ENCODE measurements around the gene ATP5IF1. TPM values are rescaled to one million over a fixed set of nuclear protein-coding genes. Genes with fewer than 3 reads are reported as not detected.

Gene ATP5IF1
- total RNA-seq, 1 experiment from 2014 or later = 169 TPM

- Histone ChIP-seq H3K4me1 (ENCODE audit: control insufficient read depth in 1 of 2, insufficient read depth in 2 of 2, low read length in 2 of 2) (no peaks in the 10 kb centered on the region), H3K27ac (ENCODE audit: low read depth, low read length) (no peak overlapping the region), H3K4me2 (ENCODE audit: low read length) (no peak overlapping the region), H3K9me2 (ENCODE audit: insufficient read depth) (no peaks in the 10 kb centered on the region), H3K9me3 (ENCODE audit: control insufficient read depth in 1 of 2, insufficient read depth in 1 of 2, low read depth in 1 of 2, low read length in 2 of 2) (no peaks in the 10 kb centered on the region), H3K79me2 (ENCODE audit: insufficient read depth, low read length) (peaks cover 41% of the 10 kb centered on the region), H4K20me1 (ENCODE audit: insufficient read depth) (peaks cover 4% of the 10 kb centered on the region; the same call in 1 of the 2 replicates), H3K36me3 (ENCODE audit: control insufficient read depth in 1 of 2, insufficient read depth in 2 of 2, low read length in 2 of 2) (peaks cover 23 to 25% of the 10 kb centered on the region in 2 experiments), H3K4me3 (replicated peaks in 1 of 2; ENCODE audit: low read depth in 1 of 2, low read length in 2 of 2) (no peak overlapping the region), H2AFZ (ENCODE audit: low read depth, low read length, poor library complexity, severe bottlenecking) (no peak overlapping the region), H3K9ac (ENCODE audit: low read length) (no peak overlapping the region), H3K27me3 (ENCODE audit: insufficient read depth, low read length) (no peaks in the 10 kb centered on the region)
- ChIA-PET CTCF (interaction anchor here (0.6 to 4.2 kb wide), 9 partner anchors 13 to 667 kb away, joined by 3 to 103 read pairs (median 4); partner anchors contain the start of genes ATP5IF1, EYA3 and PHACTR4), RAD21 (ENCODE audit: low non-redundant PET in 1 of 2, low total read pairs in 2 of 2, uncharacterized antibody in 2 of 2, unreplicated experiment in 2 of 2) (interaction anchor here (0.6 to 1.8 kb wide), 3 partner anchors 118 to 352 kb away, joined by 4 to 13 read pairs (median 7); no protein-coding TSS in a partner anchor), POLR2A (interaction anchor here (1.3 kb wide), 1 partner anchor 118 kb away, joined by 5 read pairs; no protein-coding TSS in a partner anchor)
- no peak for TF ChIP-seq SIN3A (IDR thresholded peaks at IDR 0.05; ENCODE audit: low read depth)
- TF ChIP-seq EZH2 (IDR thresholded peaks at IDR 0.05) = no peak
- TF ChIP-seq RAD21 (IDR thresholded peaks at IDR 0.05; ENCODE audit: low read depth) = no peak
- no peak for TF ChIP-seq EZH2phosphoT487 (IDR thresholded peaks at IDR 0.05; ENCODE audit: borderline replicate concordance)
- TF ChIP-seq ATF3 (IDR thresholded peaks at IDR 0.05) = no peak
- no peak for TF ChIP-seq ZNF274 (IDR thresholded peaks at IDR 0.05; ENCODE audit: low read depth, low read length)
- no peak for TF ChIP-seq ELF1 (IDR thresholded peaks at IDR 0.05; ENCODE audit: borderline replicate concordance, low read depth)
- TF ChIP-seq EGR1 (IDR thresholded peaks at IDR 0.05; ENCODE audit: low read depth) = no peak
- TF ChIP-seq JUND (IDR thresholded peaks at IDR 0.05) = no peak
- ATAC-seq = no peak
- BruUV-seq (replicated peaks) = TSS peak; percentile 18
- no peak for DNase-seq (ENCODE audit: low read depth, low spot score)
- intact Hi-C loops (cut with micrococcal nuclease) = loop anchor here (1.0 to 2.0 kb wide), 2 partner anchors 118 to 351 kb away; no protein-coding TSS in a partner anchor
Measured at GRCh38 chr1:28209700-28210099, 26.2 kb upstream of the ATP5IF1 start.

- BruUV-seq (replicated peaks) = no TSS peak
- intact Hi-C loops (cut with micrococcal nuclease) = no loop called here
- peaks cover 14 to 23% of the 10 kb centered on the region in 2 experiments; a peak in 3 of 4 replicates for H3K36me3 ChIP-seq (ENCODE audit: control insufficient read depth in 1 of 2, insufficient read depth in 2 of 2, low read length in 2 of 2)
Measured at GRCh38 chr1:28213315-28213714, 22.6 kb upstream of the ATP5IF1 start.

More at GRCh38 chr1:28213315-28213714, 22.6 kb upstream of the ATP5IF1 start:
- no peaks in the 10 kb centered on the region for H3K27me3 ChIP-seq (ENCODE audit: insufficient read depth, low read length)
- ATAC-seq (no peak), DNase-seq (ENCODE audit: low read depth, low spot score) (no peak)
- H3K9ac ChIP-seq (ENCODE audit: low read length) = no peak overlapping the region
- POLR2A ChIA-PET = interaction anchor here (1.8 kb wide), 1 partner anchor 125 kb away, joined by 5 read pairs; the partner anchor contains the start of gene EYA3
- H4K20me1 ChIP-seq (ENCODE audit: insufficient read depth) = peaks cover 4% of the 10 kb centered on the region
- RAD21 ChIA-PET (ENCODE audit: low non-redundant PET in 1 of 2, low total read pairs in 2 of 2, uncharacterized antibody in 2 of 2, unreplicated experiment in 2 of 2) = no interaction called here
- no peak overlapping the region for H3K27ac ChIP-seq (ENCODE audit: low read depth, low read length)
- no peaks in the 10 kb centered on the region for H3K4me1 ChIP-seq (ENCODE audit: control insufficient read depth in 1 of 2, insufficient read depth in 2 of 2, low read length in 2 of 2)
- no peaks in the 10 kb centered on the region for H3K9me3 ChIP-seq (ENCODE audit: control insufficient read depth in 1 of 2, insufficient read depth in 1 of 2, low read depth in 1 of 2, low read length in 2 of 2)
- TF ChIP-seq JUND (IDR thresholded peaks at IDR 0.05) = no peak
- TF ChIP-seq EZH2 (IDR thresholded peaks at IDR 0.05) = no peak
- TF ChIP-seq CEBPB (IDR thresholded peaks at IDR 0.05; ENCODE audit: low read depth) = no peak
- TF ChIP-seq EZH2phosphoT487 (IDR thresholded peaks at IDR 0.05; ENCODE audit: borderline replicate concordance) = no peak
- no peak for TF ChIP-seq SRF (IDR thresholded peaks at IDR 0.05; ENCODE audit: low read depth)
- TF ChIP-seq EGR1 (IDR thresholded peaks at IDR 0.05; ENCODE audit: low read depth) = no peak
- TF ChIP-seq POLR2A (IDR thresholded peaks at IDR 0.05; ENCODE audit: borderline replicate concordance, extremely low read depth, insufficient read depth, insufficient read length) = no peak
- TF ChIP-seq ZFX (IDR thresholded peaks at IDR 0.05) = no peak
- CTCF ChIA-PET = interaction anchor here (0.7 to 1.8 kb wide), 2 partner anchors 104 to 122 kb away, joined by 3 to 8 read pairs; no protein-coding TSS in a partner anchor
- peaks cover 50% of the 10 kb centered on the region for H3K79me2 ChIP-seq (ENCODE audit: insufficient read depth, low read length)
- H3K4me2 ChIP-seq (ENCODE audit: low read length) = no peak overlapping the region
- no peak overlapping the region for H2AFZ ChIP-seq (ENCODE audit: low read depth, low read length, poor library complexity, severe bottlenecking)
- H3K4me3 ChIP-seq (replicated peaks in 1 of 2; ENCODE audit: low read depth in 1 of 2, low read length in 2 of 2) = no peak overlapping the region
- no peaks in the 10 kb centered on the region for H3K9me2 ChIP-seq (ENCODE audit: insufficient read depth)
